ENCODE data around the gene GNB1. TPM values are rescaled to one million over a fixed set of nuclear protein-coding genes. Genes with fewer than 3 reads are reported as not detected.

Gene GNB1
- total RNA-seq, 2 donors from 2014 or later, result 69.9 to 91.6 TPM

DNA sequence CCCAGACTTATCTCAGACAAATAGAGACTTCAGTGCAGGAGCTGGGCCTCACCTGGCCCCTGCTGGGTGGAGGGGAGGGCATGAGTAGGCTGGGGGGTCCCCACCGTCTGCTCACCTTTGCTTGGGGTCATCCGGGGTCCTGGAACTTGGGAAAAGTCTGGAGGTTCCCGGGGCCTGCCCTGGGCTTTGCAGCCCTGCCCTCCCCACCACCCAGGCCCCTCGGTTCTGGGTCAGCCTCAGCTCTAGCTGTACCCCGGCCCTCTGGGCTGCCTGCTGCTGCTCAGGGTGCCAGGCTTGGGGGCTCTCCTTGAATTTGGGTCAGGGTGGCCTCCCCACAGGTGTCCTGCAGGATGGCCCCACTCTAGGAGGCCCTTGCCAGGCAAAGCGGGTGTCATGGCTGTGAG, 30.6 kb upstream of the GNB1 start:
- Histone ChIP-seq H3K27me3 (no peaks in the 10 kb centered on the region), H3K27ac (no peak overlapping the region), H3K36me3 (no peaks in the 10 kb centered on the region), H3K4me1 (peaks cover 0 to 17% of the 10 kb centered on the region in 2 donors), H3K9me3 (no peaks in the 10 kb centered on the region), H3K4me3 (no peak overlapping the region)
- no peak for DNase-seq (ENCODE audit: low spot score)
- TF ChIP-seq, protein P1, sequence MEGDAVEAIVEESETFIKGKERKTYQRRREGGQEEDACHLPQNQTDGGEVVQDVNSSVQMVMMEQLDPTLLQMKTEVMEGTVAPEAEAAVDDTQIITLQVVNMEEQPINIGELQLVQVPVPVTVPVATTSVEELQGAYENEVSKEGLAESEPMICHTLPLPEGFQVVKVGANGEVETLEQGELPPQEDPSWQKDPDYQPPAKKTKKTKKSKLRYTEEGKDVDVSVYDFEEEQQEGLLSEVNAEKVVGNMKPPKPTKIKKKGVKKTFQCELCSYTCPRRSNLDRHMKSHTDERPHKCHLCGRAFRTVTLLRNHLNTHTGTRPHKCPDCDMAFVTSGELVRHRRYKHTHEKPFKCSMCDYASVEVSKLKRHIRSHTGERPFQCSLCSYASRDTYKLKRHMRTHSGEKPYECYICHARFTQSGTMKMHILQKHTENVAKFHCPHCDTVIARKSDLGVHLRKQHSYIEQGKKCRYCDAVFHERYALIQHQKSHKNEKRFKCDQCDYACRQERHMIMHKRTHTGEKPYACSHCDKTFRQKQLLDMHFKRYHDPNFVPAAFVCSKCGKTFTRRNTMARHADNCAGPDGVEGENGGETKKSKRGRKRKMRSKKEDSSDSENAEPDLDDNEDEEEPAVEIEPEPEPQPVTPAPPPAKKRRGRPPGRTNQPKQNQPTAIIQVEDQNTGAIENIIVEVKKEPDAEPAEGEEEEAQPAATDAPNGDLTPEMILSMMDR (IDR thresholded peaks at IDR 0.05), result no peak

DNA sequence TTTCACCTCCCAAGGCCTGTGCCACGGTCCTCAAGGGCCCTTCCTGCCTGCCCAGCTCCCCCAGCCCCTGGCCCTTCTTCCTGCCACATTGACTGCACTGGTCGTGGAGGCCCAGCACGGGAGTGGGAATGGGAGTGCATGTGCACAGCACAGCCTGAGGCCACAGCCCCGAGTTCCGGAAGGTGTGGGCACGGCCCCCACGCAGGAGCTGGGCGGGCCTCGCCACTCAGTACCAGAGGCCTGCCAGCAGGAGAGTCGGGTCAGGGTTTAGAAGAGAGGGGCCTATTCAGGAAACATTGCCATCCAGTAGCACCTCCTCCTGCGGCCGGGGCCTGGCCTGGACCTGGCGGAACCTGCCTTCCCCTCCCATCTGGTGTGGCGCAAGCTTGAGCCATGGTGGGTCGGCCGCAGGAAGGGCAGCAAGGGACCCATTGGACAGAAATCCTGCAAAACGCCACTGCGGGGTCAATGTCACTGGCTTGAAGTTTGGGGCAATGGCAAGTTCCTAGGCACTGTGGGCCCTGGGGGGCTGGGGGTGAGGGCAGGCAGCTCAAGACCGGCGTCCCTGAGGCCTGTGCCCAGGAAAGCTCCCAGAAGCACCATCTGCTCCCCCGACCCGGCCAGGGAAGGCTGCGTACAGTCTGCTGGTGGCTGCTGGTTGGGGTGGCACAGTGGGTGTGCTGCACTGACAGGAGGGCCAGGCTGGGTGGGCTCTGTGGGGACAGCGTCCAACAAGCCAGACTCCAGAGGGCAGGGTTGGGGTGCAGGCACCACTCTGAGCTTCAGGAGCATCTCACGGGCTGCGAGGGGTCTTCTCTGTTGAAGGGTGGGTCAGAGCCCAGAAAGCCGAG, 29.9 kb upstream of the GNB1 start:
- H3K36me3 ChIP-seq, result no peaks in the 10 kb centered on the region
- DNase-seq (ENCODE audit: low spot score), result no peak
- H3K4me3 ChIP-seq, result no peak overlapping the region
- no peaks in the 10 kb centered on the region for H3K27me3 ChIP-seq
- H3K9me3 ChIP-seq, result no peaks in the 10 kb centered on the region
- TF ChIP-seq, protein P1 (IDR thresholded peaks at IDR 0.05), result no peak
- no peak overlapping the region for H3K27ac ChIP-seq
- peaks cover 0 to 17% of the 10 kb centered on the region in 2 donors for H3K4me1 ChIP-seq

- Histone ChIP-seq H3K27ac (peak overlapping the region; percentile 45 to 56), H3K36me3 (no peaks in the 10 kb centered on the region), H3K27me3 (no peaks in the 10 kb centered on the region), H3K9me3 (no peaks in the 10 kb centered on the region), H3K4me1 (peaks cover 0 to 17% of the 10 kb centered on the region in 2 donors), H3K4me3 (peak overlapping the region in 1 of 2 donors; percentile 57)
- TF ChIP-seq, protein P1 (IDR thresholded peaks at IDR 0.05), result no peak
- no peak for DNase-seq (ENCODE audit: low spot score)
Measured at GRCh38 chr1:1920057-1920607, 29.2 kb upstream of the GNB1 start.

GRCh38 chr1:1919304-1920056, 28.6 kb upstream of the GNB1 start:
- no peaks in the 10 kb centered on the region for H3K9me3 ChIP-seq
- H3K27ac ChIP-seq, result peak overlapping the region; percentile 45 to 56
- TF ChIP-seq, protein P1 (IDR thresholded peaks at IDR 0.05), result no peak
- no peaks in the 10 kb centered on the region for H3K36me3 ChIP-seq
- peaks cover 0 to 17% of the 10 kb centered on the region in 2 donors for H3K4me1 ChIP-seq
- H3K27me3 ChIP-seq, result no peaks in the 10 kb centered on the region
- H3K4me3 ChIP-seq, result peak overlapping the region; percentile 43 to 57
- DNase-seq (ENCODE audit: low spot score), result peak; percentile 98

GRCh38 chr1:1918901-1919303, 28.0 kb upstream of the GNB1 start, which contains the start of gene TMEM52:
TSS of gene TMEM52 (minus strand) at chr1:1919279. CDS start at chr1:1919265, 14 bp downstream.
- H3K4me3 ChIP-seq, result peak within 1 kb of the TSS; percentile 43 to 57
- DNase-seq (ENCODE audit: low spot score), result no peak
- H3K4me1 ChIP-seq, result peaks cover 0 to 17% of the 10 kb centered on the region in 2 donors
- TF ChIP-seq, protein P1 (IDR thresholded peaks at IDR 0.05), result no peak
- peak within 1 kb of the TSS; percentile 45 to 56 for H3K27ac ChIP-seq
- H3K36me3 ChIP-seq, result no peaks in the 10 kb centered on the region
- H3K27me3 ChIP-seq, result no peaks in the 10 kb centered on the region
- H3K9me3 ChIP-seq, result no peaks in the 10 kb centered on the region
